ENCODE data around the gene ERCC6.

ERCC6 gene

DNA sequence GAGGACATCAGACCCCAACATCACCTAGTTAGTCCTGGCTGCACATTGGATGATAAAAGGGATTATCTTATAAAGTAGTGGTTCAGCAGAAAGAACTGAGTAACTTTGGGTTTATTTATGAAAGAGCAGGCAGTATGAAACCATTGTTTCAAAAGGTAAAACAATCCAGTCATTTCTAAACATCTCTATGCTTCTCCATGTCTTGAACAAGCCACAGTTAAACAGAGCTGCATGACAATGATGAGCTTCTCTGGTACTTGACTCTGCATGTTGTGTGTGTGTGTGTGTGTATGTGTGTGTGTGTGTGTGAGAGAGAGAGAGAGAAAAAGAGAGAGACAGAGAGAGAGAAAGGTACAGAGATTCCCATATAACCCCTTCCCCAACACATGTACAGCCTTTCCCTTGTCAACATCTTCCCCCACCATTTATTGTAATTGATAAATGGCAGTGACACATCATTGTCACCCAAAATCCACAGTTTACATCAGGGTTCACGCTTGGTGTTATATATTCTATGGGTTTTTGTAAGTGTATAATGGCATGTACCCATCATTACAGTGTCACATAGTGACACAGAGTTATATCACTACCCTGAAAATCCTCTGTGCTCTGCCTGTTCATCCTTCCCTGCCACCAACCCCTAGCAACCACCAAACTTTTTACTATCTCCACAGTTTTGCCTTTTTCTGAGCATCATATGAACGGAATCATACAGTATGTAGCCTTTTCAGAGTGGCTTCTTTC is 38.4 kb upstream of the ERCC6 start:
- Mint-ChIP-seq H3K4me3 (no peak overlapping the region), H3K36me3 (ENCODE audit: low read depth) (no peaks in the 10 kb centered on the region), H3K4me1 (no peaks in the 10 kb centered on the region), H3K27me3 (ENCODE audit: low read depth) (peaks cover 8% of the 10 kb centered on the region), H3K27ac (no peak overlapping the region), H3K9me3 (no peaks in the 10 kb centered on the region)
- TF ChIP-seq, protein P1, sequence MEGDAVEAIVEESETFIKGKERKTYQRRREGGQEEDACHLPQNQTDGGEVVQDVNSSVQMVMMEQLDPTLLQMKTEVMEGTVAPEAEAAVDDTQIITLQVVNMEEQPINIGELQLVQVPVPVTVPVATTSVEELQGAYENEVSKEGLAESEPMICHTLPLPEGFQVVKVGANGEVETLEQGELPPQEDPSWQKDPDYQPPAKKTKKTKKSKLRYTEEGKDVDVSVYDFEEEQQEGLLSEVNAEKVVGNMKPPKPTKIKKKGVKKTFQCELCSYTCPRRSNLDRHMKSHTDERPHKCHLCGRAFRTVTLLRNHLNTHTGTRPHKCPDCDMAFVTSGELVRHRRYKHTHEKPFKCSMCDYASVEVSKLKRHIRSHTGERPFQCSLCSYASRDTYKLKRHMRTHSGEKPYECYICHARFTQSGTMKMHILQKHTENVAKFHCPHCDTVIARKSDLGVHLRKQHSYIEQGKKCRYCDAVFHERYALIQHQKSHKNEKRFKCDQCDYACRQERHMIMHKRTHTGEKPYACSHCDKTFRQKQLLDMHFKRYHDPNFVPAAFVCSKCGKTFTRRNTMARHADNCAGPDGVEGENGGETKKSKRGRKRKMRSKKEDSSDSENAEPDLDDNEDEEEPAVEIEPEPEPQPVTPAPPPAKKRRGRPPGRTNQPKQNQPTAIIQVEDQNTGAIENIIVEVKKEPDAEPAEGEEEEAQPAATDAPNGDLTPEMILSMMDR (IDR thresholded peaks at IDR 0.05; ENCODE audit: unreplicated experiment in 3 of 3): no peak

DNA sequence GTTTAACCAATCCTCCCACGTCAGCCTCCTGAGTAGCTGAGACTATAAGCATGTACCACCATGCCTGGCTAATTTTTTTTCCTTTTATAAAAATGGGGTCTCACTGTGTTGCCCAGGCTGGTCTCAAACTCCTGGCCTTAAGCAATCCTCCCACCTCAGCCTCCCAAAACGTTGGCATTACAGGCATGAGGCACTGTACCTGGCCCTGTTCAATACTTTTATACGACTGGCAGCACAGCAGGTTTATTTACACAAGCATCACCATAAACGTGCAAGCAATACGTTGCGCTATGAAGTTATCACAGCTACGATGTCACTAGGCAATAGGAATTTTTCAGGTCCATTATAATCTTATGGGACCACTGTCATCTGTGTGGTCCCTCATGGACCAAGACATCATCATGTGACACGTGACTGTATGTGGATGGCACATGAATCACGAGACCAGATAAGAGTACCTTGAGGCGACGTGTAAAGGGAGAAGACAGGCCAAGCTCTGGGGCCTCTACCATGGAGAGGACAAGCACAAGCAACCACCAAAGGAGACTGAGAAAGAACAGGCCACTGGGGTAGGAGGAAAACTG is 36.7 kb upstream of the ERCC6 start:
- Mint-ChIP-seq H3K36me3 (ENCODE audit: low read depth) (no peaks in the 10 kb centered on the region), H3K9me3 (no peaks in the 10 kb centered on the region), H3K27ac (no peak overlapping the region), H3K27me3 (ENCODE audit: low read depth) (peaks cover 10% of the 10 kb centered on the region), H3K4me3 (no peak overlapping the region), H3K4me1 (no peaks in the 10 kb centered on the region)
- TF ChIP-seq, protein P1 (IDR thresholded peaks at IDR 0.05; ENCODE audit: unreplicated experiment in 3 of 3): no peak

DNA sequence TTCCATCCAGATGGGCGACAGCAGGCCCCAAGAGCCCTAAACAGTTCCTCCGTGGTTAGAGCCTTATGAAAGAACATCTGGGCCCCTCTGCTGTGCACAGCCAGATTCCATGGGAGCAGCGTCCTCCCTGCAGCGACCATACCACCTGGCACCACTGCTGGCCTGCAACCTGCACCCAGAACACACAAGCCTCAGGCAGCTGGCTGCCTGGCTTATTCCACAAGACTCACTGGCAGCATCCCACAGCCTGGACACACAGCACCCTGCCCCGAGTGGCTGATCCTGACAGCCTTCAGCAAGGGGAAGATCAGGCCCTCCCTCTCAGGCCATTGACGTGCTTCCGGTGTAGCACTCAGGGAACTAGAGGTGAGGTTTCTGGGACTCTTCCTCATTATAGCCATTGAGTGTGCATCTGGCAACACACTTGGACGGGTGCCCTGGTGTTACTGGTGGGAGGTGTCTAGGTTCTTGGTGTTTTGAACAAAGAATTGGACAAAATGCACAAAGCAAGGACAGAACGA is 33.7 kb upstream of the ERCC6 start:
- Mint-ChIP-seq H3K9me3 (peaks cover 6% of the 10 kb centered on the region), H3K4me3 (no peak overlapping the region), H3K36me3 (ENCODE audit: low read depth) (no peaks in the 10 kb centered on the region), H3K27me3 (ENCODE audit: low read depth) (peaks cover 19% of the 10 kb centered on the region), H3K27ac (no peak overlapping the region), H3K4me1 (no peaks in the 10 kb centered on the region)
- TF ChIP-seq, protein P1 (IDR thresholded peaks at IDR 0.05; ENCODE audit: unreplicated experiment in 3 of 3): no peak

GRCh38 chr10:49571388-49571787 is 32.5 kb upstream of the ERCC6 start:
- H3K27me3 Mint-ChIP-seq (ENCODE audit: low read depth): peaks cover 26% of the 10 kb centered on the region
- TF ChIP-seq, protein P1 (IDR thresholded peaks at IDR 0.05; ENCODE audit: unreplicated experiment in 3 of 3): no peak
- H3K4me1 Mint-ChIP-seq: no peaks in the 10 kb centered on the region

DNA sequence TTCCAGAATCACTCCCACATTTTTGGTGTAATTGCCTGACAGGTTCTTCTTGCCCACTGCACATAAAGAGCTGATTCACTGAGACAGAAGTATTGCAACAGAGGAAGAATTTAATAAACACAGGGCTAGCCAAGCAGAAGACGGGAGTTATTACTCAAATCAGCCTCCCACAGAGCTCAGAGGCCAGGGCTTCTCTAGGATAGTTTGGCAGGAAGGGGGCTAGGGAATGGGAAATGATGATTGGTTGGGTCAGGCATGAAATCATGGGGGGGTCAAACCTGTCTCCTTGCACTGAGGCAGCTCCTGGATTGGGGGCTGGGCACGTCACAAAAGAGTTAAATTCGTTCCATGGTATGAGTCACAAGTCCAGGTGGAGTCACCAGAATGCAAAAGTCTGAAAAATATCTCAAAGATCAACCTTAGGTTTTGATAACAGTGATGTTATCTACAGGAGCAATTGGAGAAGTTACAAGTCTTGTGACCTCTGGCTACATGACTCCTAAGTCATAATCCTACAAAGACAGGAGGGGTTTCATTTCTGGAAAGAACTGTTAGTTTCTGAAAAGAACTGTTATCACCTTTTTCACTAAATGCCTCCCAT is 30.2 kb upstream of the ERCC6 start:
- peaks cover 6% of the 10 kb centered on the region for H3K9me3 Mint-ChIP-seq

More at GRCh38 chr10:49571388-49571787, 32.5 kb upstream of the ERCC6 start:
- Mint-ChIP-seq H3K27ac (no peak overlapping the region), H3K36me3 (ENCODE audit: low read depth) (no peaks in the 10 kb centered on the region), H3K4me3 (no peak overlapping the region), H3K9me3 (peaks cover 6% of the 10 kb centered on the region)

More for the DNA sequence above, 30.2 kb upstream of the ERCC6 start:
- Mint-ChIP-seq H3K36me3 (ENCODE audit: low read depth) (no peaks in the 10 kb centered on the region), H3K27me3 (ENCODE audit: low read depth) (peaks cover 31% of the 10 kb centered on the region), H3K27ac (no peak overlapping the region), H3K4me1 (no peaks in the 10 kb centered on the region), H3K4me3 (no peak overlapping the region)
- TF ChIP-seq, protein P1 (IDR thresholded peaks at IDR 0.05; ENCODE audit: unreplicated experiment in 3 of 3): no peak
